HG03108 (cell line): ENCODE results near the gene NXN.
"Not testable (repeated sequence)": the region's sequence is repeated elsewhere in the genome, so short reads cannot be mapped to it uniquely, and the experiment has no call there.

Experiments used
- ATAC-seq: cut with Tn5 transposase; IDR thresholded peaks from one replicate; pipeline ENCODE4 v1.9.1; 2021; ENCODE audit warnings: moderate library complexity; ENCODE audit not compliant: unreplicated experiment

The NXN gene

DNA sequence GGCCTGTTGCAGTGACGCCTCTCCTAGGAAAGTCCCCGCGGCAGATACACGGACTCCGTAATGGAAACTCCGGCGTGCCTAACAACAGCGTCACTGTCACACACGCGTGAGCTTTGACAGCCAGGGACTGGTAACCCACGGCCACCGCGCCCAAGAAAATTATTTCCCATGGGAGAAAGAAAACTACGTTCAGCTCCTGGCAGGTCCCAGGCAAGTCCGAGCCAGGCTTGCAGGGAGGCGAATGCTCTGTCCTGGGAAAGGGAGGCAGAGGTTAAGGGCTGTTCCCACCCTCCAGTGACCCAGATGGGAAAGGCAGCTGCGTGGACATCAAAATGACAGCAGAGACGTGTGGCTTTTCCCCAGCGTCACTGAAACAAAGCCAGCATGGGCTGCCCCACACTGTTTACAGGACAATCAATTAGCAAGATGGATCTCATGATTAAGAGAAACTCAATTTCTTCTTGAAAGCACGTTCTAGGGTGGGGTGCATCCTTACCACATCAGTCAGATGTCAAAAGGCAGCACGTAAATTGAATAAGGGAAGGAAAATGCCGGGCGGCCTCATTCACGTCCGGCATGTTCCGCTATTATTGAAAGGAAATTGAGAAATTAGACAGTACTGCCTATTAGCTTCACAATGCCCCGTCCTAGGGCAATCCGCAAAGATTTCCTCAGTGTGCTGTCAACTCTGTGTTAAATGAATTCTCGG, 82.5 kb downstream of the NXN start:
- ATAC-seq, result no peak

GRCh38 chr17:896454-896853, 83.1 kb downstream of the NXN start:
- no peak for ATAC-seq

DNA sequence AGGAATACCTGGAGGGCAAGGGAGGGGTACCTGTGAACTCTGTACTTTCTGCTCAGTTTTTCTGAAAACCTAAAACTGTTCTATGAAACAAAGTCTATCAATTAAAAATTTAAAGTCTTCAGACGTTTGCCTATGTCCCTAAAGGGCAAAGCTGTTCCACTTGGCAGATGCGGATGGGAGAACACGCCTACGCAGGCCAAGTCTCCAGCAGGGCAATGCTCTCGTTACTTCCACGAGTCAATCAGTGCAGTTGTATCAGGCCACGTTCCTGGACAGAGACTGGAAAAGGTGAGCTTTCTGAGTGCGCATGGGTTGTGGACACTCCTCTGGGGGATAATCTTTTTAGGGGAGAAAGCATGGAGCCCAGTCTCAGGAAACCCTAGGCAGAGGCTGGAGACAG, 86.6 kb downstream of the NXN start:
- no peak for ATAC-seq

- no peak for ATAC-seq
Observed at GRCh38 chr17:888998-889441, 90.6 kb downstream of the NXN start.

DNA sequence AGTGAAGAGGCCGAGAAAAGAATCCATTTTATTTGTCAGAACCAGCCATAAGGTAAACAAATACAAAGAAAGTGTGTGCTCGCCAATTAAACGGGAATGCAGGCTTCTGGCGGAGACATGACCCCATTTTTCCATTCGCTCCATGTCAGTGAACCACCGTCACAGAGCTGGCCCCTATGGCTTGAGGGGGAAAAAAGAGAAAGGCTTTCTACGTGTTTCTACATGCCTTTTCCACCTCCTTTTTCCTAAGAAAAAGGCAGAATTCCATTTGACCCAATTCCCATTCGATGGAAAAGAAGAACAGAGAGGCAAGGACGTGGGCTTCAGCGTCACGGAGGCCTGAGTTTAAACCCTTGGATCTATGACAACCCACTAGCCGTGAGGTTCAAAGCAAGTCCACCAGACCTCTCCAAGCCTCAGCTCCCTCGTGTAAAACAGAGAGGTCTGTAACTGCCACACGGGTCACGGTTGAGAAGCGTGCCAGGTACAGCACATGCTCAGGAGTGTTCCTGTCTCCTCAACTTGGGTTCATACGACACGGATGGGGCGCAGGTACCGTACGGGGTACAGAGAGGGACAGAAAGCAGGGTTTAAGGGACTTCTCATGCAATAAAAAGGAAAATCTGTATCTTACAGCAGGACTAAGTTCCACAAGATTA, 91.9 kb downstream of the NXN start:
- no peak for ATAC-seq

GRCh38 chr17:885971-886571, 93.5 kb downstream of the NXN start:
- no peak for ATAC-seq

- ATAC-seq, result no peak
Observed at GRCh38 chr17:883586-883962, 96.0 kb downstream of the NXN start.

GRCh38 chr17:882827-883585, 96.6 kb downstream of the NXN start:
- ATAC-seq, result no peak

DNA sequence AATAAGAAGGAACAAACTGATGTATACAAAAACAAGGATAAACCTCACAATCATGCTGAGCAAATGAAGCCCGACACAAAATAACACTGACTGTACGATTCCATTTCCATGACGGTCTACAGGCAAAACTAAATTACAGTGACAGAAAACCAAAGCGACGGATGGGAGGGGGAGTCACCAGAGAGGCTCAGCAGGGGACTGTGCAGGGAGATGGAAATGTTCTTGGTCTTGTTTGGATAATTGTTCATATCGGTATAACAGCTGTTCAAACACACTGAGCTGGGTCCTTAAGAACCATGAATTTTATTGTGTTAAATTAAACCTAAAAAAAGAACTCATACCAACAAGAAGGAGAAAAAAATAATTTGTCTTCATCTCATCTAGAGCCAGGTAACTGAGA, 97.8 kb downstream of the NXN start:
- no peak for ATAC-seq

DNA sequence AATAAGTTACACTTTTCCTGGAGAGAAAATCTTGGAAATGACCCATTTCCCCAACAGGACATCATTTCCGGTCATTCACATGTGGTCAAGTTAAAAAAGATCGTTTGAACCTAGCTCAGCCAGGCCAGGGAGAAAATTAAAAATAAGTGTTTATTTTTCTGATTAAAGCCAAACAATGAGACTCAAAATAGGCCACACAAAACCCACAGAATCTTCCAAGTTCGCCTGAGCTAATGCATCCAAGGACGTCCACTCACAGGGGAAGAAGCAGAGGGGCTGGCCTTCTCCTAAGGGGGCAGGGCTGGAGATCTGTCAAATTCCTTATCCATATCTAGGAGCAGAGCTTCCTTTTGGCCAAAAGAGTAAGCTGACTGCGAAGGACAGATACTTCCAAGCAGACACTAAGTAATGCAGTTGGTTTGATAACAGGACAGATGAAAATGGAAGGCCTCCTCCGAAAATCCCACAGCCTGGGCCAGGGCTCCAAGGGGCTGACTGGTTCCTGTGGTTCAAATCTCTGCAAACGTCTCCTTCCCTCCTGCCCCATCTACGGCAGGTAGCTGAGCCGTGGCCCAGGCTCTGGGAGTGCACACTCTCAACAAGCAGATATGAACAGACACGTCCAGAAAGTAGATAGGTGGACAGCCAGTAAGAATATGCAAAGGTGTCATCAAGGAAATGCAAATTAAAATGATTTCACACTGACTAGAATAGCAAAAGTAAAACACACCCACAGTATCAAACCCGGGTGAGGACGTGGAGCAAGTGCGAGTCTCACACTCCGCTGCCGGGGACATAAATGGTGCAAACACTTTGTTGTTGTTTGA, 98.9 kb downstream of the NXN start:
- ATAC-seq, result no peak

DNA sequence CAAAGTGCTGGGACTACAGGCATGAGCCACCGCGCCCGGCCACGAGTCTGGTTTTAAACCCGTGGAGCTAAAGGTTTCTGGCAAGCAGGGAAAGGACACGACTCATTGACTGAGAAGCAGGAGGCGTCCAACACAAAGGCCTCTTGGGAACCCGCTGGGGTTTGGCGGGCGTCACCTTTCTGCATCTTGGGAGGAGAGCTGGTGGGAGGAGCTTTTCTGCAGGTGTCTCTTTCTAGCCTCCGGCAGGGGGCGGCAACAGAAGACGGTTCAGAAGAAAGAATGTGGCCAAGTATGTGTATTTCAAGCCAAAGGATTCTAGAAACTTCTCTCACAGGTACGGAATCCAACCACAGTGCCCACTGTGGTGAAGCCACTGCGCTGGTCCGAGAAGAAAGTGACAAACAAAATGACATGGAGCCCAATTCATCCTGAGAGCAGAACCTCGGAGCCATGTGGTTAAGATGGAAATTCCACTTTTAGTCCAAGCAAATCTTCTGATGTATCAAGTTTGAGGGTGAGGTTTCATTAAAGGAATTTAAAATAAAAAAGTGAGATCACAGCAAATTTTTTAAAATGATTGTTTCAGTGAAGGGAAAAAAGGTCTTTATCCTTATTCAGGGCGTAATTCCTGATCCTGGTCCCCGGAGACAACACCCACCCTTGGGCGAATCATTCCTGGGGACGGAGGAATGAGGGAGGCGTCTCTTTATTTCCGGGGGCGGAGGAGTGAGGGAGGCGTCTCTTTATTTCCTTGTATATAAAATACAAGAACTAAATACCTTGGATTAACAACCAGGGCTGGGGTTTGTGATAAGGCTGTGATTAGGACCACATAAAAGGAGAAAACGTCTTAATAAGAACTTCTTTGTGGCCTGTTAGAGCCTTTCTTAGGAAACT, 99.8 kb downstream of the NXN start:
- no peak for ATAC-seq

DNA sequence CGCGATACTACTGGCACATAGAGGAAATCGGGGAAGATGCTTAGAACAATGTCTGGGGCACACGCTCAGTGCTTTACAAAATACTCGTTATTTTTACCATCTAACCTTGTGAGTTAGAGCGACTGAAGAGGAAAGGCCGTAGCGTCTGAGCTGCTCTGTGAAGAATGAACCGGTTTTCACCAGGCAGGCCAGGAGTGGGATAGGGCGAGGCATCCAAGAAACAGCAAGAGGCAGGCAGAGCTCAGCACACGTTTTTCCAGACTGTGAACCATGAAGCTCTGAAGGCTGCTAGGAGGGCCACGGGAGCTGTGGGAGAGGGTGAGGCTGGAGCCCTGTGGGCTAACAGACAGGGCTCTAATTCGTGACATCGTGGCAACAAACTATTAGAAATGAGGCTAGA, 101.9 kb downstream of the NXN start:
- ATAC-seq, result no peak

DNA sequence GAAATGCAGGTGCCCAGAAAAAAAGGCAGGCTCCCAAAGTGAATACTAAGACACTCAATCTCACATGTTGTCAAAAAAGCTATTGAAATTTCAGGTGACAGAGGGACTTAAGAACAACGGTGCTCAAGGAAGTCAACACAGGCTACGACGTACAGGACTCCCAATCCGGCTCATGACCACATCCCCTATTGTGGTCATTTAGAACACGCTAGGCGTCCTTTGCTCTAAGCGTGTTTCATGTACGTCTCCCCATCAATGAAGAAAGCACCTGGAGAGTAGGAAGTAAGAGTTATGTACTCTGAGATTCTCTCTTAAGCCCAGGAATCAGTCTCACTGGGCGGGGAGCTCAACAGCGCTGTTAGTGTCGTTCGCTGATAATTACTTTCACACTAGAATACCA, 103.3 kb downstream of the NXN start:
- ATAC-seq, result no peak

GRCh38 chr17:874590-874989, 105.0 kb downstream of the NXN start:
- ATAC-seq, result not testable (repeated sequence)

- ATAC-seq, result no peak
Observed at GRCh38 chr17:872855-873254, 106.7 kb downstream of the NXN start.

DNA sequence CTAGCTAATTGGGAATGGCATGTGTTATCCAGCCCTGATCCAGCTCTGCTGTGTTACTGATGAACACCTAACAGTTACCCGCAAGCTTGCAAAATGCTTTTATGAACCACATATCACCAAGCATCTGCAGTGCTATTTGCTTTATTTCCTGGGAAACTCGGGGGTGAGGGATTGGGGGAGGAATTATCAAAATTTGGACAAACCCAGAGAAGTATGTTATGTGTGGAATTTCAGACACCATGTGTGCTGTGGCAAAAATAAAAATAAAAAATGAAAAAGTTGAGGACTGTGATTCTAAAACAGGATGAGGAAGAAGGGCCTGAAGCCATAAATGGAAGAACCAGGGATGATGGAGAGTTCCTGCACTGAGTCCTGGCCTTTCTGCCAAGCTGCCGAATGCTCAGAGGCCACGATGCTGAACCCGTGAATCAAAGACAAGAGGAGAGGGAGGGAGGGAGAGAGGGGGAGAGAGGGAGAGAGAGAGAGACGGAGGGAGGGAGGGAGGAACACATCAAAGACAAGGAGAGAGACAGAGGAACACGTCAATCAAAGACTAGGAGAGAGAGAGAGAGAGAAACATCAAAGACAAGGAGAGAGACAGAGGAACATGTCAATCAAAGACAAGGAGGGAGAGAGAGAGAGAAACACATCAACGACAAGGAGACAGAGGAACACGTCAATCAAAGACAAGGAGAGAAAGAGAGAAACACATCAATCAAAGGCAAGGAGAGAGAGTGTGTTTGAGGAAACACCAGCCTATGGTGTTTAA, 107.6 kb downstream of the NXN start:
- ATAC-seq, result no peak

DNA sequence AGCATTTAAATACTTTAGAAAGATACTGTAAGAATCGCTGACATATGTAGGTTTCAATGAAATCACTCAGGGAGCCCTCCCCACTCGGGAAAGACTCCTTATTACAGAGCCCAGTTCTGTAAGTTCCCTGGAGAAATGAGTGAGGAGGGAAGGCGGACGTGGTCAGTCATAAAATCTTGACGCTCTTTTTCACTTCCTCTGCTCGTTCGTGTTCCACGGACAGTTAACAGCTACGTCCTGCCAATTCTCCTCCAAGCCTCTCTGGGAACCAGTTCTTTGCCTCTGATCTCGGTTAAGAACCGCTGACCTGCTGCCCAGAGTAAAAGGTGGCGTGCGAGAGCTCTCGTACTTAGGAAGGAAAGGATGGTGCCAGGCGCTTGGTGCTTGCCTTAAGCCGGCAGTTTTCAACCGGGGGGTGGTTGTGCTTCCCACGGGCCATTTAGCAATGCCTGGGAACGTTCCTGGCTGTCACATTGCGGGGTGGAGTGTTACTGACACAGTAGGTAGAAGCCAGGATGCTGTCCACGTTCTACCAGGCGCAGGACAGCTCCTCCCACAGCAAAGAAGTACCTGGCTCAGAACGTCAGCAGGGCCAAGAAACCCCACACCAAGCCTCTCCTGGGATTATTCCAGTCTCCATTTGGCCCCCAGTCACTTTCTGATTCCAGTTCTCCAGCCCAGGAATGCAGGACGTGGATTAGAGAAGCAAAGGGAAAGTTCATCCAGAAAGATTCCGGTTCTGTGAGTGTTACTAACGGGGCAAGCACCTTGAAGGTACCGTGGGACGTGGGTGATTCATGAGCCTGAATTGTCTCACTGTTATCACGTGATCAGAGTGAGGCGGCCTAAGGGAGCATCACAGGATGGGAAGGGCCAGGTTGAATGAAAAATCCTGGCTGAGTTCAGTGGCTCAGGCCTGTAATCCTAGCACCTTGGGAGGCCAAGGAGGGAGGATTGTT, 109.7 kb downstream of the NXN start:
- no peak for ATAC-seq

DNA sequence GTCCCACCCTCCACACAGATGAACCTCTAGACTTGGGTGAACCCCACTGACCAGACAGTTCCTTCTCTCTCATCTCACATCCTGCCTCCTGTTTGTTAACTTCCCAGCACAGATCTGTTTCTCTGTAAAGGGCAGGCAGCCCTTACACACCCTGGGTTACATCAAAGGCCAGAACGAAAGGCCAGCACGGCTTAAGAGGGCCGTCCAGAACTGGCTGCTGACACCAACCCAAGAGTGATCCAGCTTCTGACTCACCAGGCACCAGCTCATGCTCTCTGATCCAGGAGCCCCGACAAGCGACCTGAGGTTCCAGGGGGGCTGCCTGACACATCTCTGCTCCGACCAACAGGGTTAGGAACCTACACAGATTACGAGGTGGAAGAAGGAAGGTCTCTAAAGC, 110.5 kb downstream of the NXN start:
- ATAC-seq, result no peak
